ENCODE data around the gene CD48. TPM values are rescaled to one million over a fixed set of nuclear protein-coding genes. Genes with fewer than 3 reads are reported as not detected.
A peak's percentile ranks its signal among the peaks of the same experiment; 100 is the strongest.
"Not testable (repeated sequence)": the region's sequence is repeated elsewhere in the genome, so short reads cannot be mapped to it uniquely, and the experiment has no call there.

Gene CD48
- polyA plus RNA-seq, 1 donor from 2014 or later, result 129 TPM

GRCh38 chr1:160652065-160652641 is 59.5 kb downstream of the CD48 start:
- not testable (repeated sequence) for H3K27me3 Mint-ChIP-seq, H3K9me3 Mint-ChIP-seq, H3K36me3 Mint-ChIP-seq
- Mint-ChIP-seq H3K27ac (peak overlapping the region; percentile 82 to 94 (median 91)), H3K4me3 (peak overlapping the region; percentile 66 to 86 (median 78)), H3K4me1 (peaks cover 55 to 66% (median 64%) of the 10 kb centered on the region in 3 donors)

DNA sequence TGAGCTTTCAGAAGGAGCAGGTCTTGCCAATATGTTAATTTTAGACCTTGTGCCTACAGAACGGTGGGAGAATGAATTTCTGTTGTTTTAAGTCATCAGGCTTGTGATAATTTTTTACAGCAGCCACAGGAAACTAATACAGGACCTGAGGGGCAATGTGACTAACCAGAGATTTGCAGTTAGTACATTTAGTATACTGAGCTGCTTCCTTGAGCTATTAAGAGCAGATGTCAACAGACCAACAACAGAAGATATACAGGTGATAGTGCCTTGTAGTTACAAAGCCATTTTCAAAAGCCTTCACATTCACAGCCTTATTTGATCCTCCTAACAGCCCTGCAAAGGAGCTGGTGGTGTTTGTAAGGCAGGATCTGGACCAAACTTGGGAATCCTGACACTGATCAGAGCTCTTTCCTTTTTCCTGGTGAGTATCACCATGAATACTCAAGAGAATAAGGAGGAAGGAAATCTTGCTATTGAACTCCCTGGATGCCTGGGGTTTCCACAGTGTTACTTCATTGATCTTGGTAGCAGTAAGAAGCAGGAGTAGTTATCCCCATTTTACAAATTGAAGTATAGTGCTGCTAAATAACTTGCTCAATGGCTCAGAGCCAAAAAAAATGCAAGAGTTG is 60.1 kb downstream of the CD48 start:
- Mint-ChIP-seq H3K4me1 (peaks cover 55 to 67% (median 63%) of the 10 kb centered on the region in 3 donors), H3K27ac (peak overlapping the region; percentile 82 to 94 (median 84)), H3K36me3 (no peaks in the 10 kb centered on the region), H3K4me3 (peak overlapping the region in 3 of 4 donors; percentile 72 to 83 (median 73)), H3K9me3 (no peaks in the 10 kb centered on the region), H3K27me3 (no peaks in the 10 kb centered on the region)

DNA sequence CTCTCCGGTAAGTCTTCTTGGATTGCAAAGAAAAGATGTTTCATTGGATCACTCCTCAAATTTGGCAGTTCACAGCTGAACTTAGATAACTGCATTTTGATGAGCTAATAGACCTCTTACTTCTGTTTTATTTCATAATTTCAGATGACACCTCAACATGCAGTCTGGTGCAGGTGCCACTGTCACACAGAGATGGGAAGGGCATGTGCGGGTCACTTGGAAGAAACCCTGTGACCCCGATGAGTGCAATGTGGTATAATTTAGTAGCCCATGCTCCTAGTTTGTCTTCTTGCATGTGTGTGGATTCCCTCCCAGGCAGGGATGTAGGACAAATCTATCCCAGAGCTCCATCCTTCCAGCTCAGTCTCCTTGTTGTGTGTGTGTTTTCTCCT is 64.3 kb downstream of the CD48 start:
- Mint-ChIP-seq H3K27ac (peak overlapping the region; percentile 32 to 93 (median 73)), H3K4me1 (peaks cover 65 to 72% (median 70%) of the 10 kb centered on the region in 3 donors), H3K9me3 (no peaks in the 10 kb centered on the region), H3K36me3 (no peaks in the 10 kb centered on the region), H3K4me3 (peak overlapping the region; percentile 88 to 96 (median 90)), H3K27me3 (no peaks in the 10 kb centered on the region)

- H3K4me1 Mint-ChIP-seq, result peaks cover 64 to 72% (median 70%) of the 10 kb centered on the region in 3 donors
- peak within 1 kb of the TSS; percentile 88 to 96 (median 90) for H3K4me3 Mint-ChIP-seq
- H3K9me3 Mint-ChIP-seq, result no peaks in the 10 kb centered on the region
- no peaks in the 10 kb centered on the region for H3K27me3 Mint-ChIP-seq
- H3K27ac Mint-ChIP-seq, result peak within 1 kb of the TSS; percentile 32 to 93 (median 90)
- H3K36me3 Mint-ChIP-seq, result peaks cover 2% of the 10 kb centered on the region
Observed at GRCh38 chr1:160646711-160647328, 64.8 kb downstream of the CD48 start, which contains the start of gene SLAMF1. TSS of gene SLAMF1 (minus strand) at chr1:160647044. CDS start at chr1:160646945, 99 bp downstream.

- Mint-ChIP-seq H3K36me3 (peaks cover 2% of the 10 kb centered on the region), H3K27ac (peak overlapping the region; percentile 32 to 93 (median 90)), H3K9me3 (no peaks in the 10 kb centered on the region), H3K27me3 (no peaks in the 10 kb centered on the region), H3K4me1 (peaks cover 62 to 70% (median 70%) of the 10 kb centered on the region in 3 donors), H3K4me3 (peak overlapping the region; percentile 88 to 96 (median 90))
Observed at GRCh38 chr1:160646180-160646579, 65.4 kb downstream of the CD48 start.

GRCh38 chr1:160645386-160646130 is 66.1 kb downstream of the CD48 start:
- Mint-ChIP-seq H3K27ac (peak overlapping the region; percentile 32 to 93 (median 90)), H3K27me3 (no peaks in the 10 kb centered on the region), H3K36me3 (peaks cover 2% of the 10 kb centered on the region), H3K9me3 (no peaks in the 10 kb centered on the region), H3K4me1 (peaks cover 63 to 69% (median 68%) of the 10 kb centered on the region in 3 donors), H3K4me3 (peak overlapping the region; percentile 88 to 96 (median 90))

- Mint-ChIP-seq H3K36me3 (peaks cover 2% of the 10 kb centered on the region), H3K4me3 (peak overlapping the region; percentile 88 to 96 (median 90)), H3K4me1 (peaks cover 73 to 76% (median 76%) of the 10 kb centered on the region in 3 donors)
Observed at GRCh38 chr1:160644399-160644798, 67.2 kb downstream of the CD48 start.

DNA sequence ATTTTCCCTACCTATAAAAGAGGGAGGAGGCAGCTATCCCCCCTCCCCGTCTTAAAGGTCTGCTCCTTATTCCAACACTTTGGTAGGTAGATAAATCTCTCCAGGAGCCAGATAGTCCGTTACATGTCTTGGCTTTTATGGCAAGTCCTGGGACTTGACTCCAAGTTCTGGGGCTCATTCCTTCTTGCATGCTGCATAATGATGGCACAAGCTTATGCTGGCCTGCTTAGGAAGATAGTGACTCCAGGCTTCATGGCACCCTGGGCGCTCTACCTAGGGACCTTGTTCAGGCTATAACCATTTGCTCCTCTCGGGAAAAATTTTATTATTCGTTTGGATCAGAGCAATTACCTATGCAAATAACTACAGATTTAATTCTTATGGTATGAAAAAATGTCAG is 68.5 kb downstream of the CD48 start:
- Mint-ChIP-seq H3K36me3 (peaks cover 2% of the 10 kb centered on the region), H3K4me3 (peak overlapping the region in 3 of 4 donors; percentile 32 to 93 (median 88)), H3K27ac (peak overlapping the region; percentile 32 to 97 (median 39))

More at GRCh38 chr1:160644399-160644798, 67.2 kb downstream of the CD48 start:
- Mint-ChIP-seq H3K27ac (peak overlapping the region; percentile 1 to 32 (median 10)), H3K9me3 (no peaks in the 10 kb centered on the region), H3K27me3 (no peaks in the 10 kb centered on the region)

DNA sequence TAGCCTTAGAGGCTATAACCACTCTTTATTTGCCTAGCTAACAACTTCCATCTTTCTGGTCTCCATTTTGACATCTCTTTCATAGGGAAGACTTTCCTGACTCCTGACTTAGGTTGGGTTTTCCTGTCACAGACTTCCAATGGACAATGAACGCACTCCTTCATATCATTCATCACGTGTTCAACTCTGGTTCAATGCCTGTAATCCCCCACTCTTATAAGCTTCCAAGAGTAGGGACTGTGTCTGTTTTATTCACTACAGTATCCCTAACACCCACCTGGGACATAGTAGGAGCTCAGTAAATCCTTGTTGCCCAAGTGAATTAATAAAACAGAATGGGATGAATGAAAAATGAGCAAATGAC is 69.4 kb downstream of the CD48 start:
- H3K27ac Mint-ChIP-seq, result peak overlapping the region; percentile 83 to 97 (median 94)
- peaks cover 76 to 83% (median 81%) of the 10 kb centered on the region in 3 donors for H3K4me1 Mint-ChIP-seq
- peaks cover 2% of the 10 kb centered on the region for H3K36me3 Mint-ChIP-seq
- H3K27me3 Mint-ChIP-seq, result no peaks in the 10 kb centered on the region
- H3K4me3 Mint-ChIP-seq, result peak overlapping the region in 3 of 4 donors; percentile 70 to 89 (median 88)
- H3K9me3 Mint-ChIP-seq, result no peaks in the 10 kb centered on the region

More for the DNA sequence above, 68.5 kb downstream of the CD48 start:
- Mint-ChIP-seq H3K27me3 (no peaks in the 10 kb centered on the region), H3K4me1 (peaks cover 77 to 80% (median 79%) of the 10 kb centered on the region in 3 donors), H3K9me3 (no peaks in the 10 kb centered on the region)

DNA sequence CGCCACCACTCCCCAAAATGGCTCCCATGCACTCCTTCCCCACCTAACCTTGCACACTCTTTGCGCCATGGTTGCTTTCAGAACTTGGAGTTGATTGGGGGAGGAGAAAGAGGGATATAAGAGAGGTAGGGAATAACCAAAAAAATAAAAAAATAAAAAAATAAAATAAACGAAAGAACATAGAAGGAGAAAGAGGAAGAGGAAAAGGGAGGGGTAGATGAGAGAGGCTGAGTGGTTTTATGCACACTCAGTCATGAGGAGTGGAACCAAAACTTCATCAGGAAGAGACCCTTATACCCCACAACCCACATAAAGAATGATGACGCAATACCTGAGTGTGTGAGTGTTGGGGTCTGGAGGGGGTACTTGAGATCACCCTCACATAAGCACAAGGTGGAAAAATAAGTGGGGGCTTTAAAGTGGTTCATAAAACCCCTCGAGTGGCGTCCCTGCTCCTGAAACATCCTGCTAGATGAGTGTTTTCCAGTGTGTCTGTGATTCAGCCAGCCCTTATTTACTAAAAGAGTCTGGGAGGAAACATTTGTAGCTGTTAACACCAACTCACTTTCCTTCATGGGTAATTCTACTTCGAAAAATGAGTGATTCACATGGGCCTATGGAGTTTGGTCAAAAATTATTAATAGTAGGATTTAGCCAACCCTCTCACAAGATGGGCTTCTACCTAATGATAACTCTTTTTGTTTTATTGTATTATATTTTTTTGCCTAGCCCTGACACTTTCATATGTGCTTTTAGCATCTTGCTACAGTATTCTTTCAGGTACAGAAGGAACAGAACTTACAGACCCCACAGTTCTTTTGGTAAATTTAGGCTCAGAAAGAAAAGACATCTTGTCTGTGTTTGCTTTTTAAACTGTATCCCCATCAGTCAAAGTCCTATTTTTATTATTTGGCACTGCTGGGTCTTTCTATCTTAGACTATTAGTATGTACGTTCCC is 70.0 kb downstream of the CD48 start:
- Mint-ChIP-seq H3K4me3 (peak overlapping the region; percentile 66 to 90 (median 88)), H3K4me1 (peaks cover 71 to 80% (median 79%) of the 10 kb centered on the region in 3 donors), H3K9me3 (no peaks in the 10 kb centered on the region), H3K27me3 (no peaks in the 10 kb centered on the region), H3K36me3 (peaks cover 2% of the 10 kb centered on the region), H3K27ac (peak overlapping the region; percentile 83 to 97 (median 94))

GRCh38 chr1:160640359-160641123 is 71.1 kb downstream of the CD48 start:
- Mint-ChIP-seq H3K4me1 (peaks cover 64 to 74% (median 72%) of the 10 kb centered on the region in 3 donors), H3K9me3 (no peaks in the 10 kb centered on the region), H3K27ac (peak overlapping the region; percentile 55 to 97 (median 94)), H3K36me3 (peaks cover 2% of the 10 kb centered on the region), H3K27me3 (no peaks in the 10 kb centered on the region), H3K4me3 (peak overlapping the region; percentile 6 to 89 (median 84))

DNA sequence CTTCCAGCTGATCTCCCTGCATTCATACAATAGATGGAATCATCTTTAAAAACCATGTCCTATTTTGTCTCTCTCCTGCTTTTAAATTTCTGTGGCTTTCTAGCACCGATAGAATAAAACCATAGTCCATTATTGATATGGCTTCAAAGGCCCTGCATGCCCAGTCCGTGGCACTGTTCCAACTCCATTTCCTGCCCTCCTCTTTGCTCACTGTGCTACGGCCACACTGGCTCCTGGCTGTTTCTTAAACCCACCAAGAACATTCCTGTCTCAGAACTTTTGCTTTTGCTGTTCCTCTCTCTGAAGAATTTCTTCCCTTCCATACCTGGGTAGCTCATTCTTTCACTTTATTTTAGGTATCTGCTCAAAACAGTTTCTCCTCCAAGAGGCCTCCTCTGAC is 72.0 kb downstream of the CD48 start:
- peak overlapping the region in 3 of 4 donors; percentile 1 to 77 (median 38) for H3K4me3 Mint-ChIP-seq
- peaks cover 2% of the 10 kb centered on the region for H3K36me3 Mint-ChIP-seq
- peaks cover 57 to 69% (median 66%) of the 10 kb centered on the region in 3 donors for H3K4me1 Mint-ChIP-seq
- H3K27me3 Mint-ChIP-seq, result no peaks in the 10 kb centered on the region
- H3K9me3 Mint-ChIP-seq, result no peaks in the 10 kb centered on the region
- H3K27ac Mint-ChIP-seq, result peak overlapping the region; percentile 6 to 84 (median 62)

DNA sequence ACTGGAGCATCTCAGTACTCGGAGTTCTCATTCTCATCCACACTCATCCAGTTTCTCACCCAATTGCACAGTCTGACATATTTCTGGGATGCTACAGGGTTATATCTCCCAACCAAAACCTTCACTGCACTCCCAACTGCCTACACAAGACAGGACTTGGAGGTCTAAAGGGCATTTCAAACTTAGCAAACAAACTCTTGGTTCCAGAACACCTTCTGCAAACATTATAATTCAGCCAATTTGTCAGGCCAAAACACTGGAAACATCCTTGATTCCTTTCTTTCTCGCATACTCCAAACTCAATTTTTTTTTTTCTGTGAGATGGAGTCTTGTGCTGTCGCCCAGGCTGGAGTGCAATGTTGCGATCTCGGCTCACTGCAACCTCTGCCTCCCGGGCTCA is 72.7 kb downstream of the CD48 start:
- Mint-ChIP-seq H3K27me3 (no peaks in the 10 kb centered on the region), H3K4me1 (peaks cover 53 to 66% (median 62%) of the 10 kb centered on the region in 3 donors), H3K4me3 (peak overlapping the region in 2 of 4 donors; percentile 62 to 80), H3K36me3 (peaks cover 6% of the 10 kb centered on the region), H3K27ac (peak overlapping the region; percentile 51 to 76 (median 62)), H3K9me3 (no peaks in the 10 kb centered on the region)

Measured in IgD-negative memory B cell (primary cell).